Uterus (tissue), 4 donors: ENCODE results near the gene KRTAP25-1. TPM values are rescaled to one million over a fixed set of nuclear protein-coding genes. Genes with fewer than 3 reads are reported as not detected.

Experiments
- DNase-seq, 2 donors: peaks; one replicate each; pipeline ENCODE4 v3.0.0-alpha.2; 2019 to 2020
- H3K27ac ChIP-seq, 2 donors: fragments of 200-600 bp; sonication (generic); 1 replicate in 1 of 2; 2 replicates in 1 of 2; pipeline ENCODE4 v1.5.1; 2016 to 2018
- H3K27me3 ChIP-seq, 2 donors: fragments of 200-600 bp; sonication (generic); one replicate each; pipeline ENCODE4 v1.5.1; 2018 to 2019; ENCODE audit warnings: control low read depth in 1 of 2
- H3K36me3 ChIP-seq, 2 donors: fragments of 200-600 bp; sonication (generic); one replicate each; pipeline ENCODE4 v1.5.1; 2019; ENCODE audit warnings: control low read depth in 1 of 2
- H3K4me1 ChIP-seq, 2 donors: fragments of 200-600 bp; sonication (generic); one replicate each; pipeline ENCODE4 v1.5.1; 2018 to 2019; ENCODE audit warnings: control low read depth in 1 of 2
- H3K4me3 ChIP-seq, 2 donors: fragments of 200-600 bp; sonication (generic); 1 replicate in 1 of 2; 2 replicates in 1 of 2; pipeline ENCODE4 v1.5.1; 2018 to 2019; ENCODE audit warnings: mild to moderate bottlenecking in 1 of 2
- H3K9me3 ChIP-seq, 2 donors: fragments of 200-600 bp; sonication (generic); one replicate each; pipeline ENCODE4 v1.5.1; 2019; ENCODE audit warnings: control low read depth in 1 of 2
- CTCF ChIP-seq, 4 experiments: fragments of 200-600 bp in 2 of 4; fragments of 450-650 bp in 2 of 4; sonication (generic) in 2 of 4; IDR thresholded peaks; one replicate each; pipeline ENCODE4 v1.5.1; 2016 to 2019; ENCODE audit warnings: antibody characterized with exemption in 4 of 4, mild to moderate bottlenecking in 2 of 4, moderate library complexity in 1 of 4
- POLR2A ChIP-seq, 2 donors: fragments of 450-650 bp; IDR thresholded peaks; one replicate each; pipeline ENCODE4 v1.6.1; 2016; ENCODE audit warnings: antibody characterized with exemption in 2 of 2, mild to moderate bottlenecking in 1 of 2, moderate library complexity in 1 of 2
- intact Hi-C: fragments of 100-400 bp; cut with DNase I; formaldehyde crosslinking; loops from one replicate; pipeline ENCODE4 v1.15.1; 2023; ENCODE audit warnings: low total_unique reads
- total RNA-seq, 4 donors: library from RNA; depleted of rRNA in 3 of 4; stranded (reverse); fragments of >200 nt in 3 of 4; gene quantifications; one replicate each; pipeline versions ENCODE4 v1.1.0 to v1.2.4, GENCODE V29; 2014 to 2023
- donor health status: DM: yes; HTN: yes; CAD: no.

Gene KRTAP25-1
- total RNA-seq, 4 donors from 2014 or later = not detected

GRCh38 chr21:30271156-30271555 is 18.2 kb downstream of the KRTAP25-1 start:
- Histone ChIP-seq H3K27me3 (no peaks in the 10 kb centered on the region), H3K36me3 (no peaks in the 10 kb centered on the region), H3K4me3 (no peak overlapping the region), H3K9me3 (no peaks in the 10 kb centered on the region), H3K4me1 (no peaks in the 10 kb centered on the region), H3K27ac (no peak overlapping the region)
- no peak for DNase-seq
- intact Hi-C loops = no loop called here
- TF ChIP-seq POLR2A (IDR thresholded peaks at IDR 0.05) = no peak
- TF ChIP-seq CTCF (IDR thresholded peaks at IDR 0.05) = no peak

GRCh38 chr21:30269803-30270530 is 19.3 kb downstream of the KRTAP25-1 start:
- no peaks in the 10 kb centered on the region for H3K9me3 ChIP-seq

GRCh38 chr21:30268608-30269197 is 20.6 kb downstream of the KRTAP25-1 start:
- no peaks in the 10 kb centered on the region for H3K4me1 ChIP-seq
- no peak for TF ChIP-seq POLR2A (IDR thresholded peaks at IDR 0.05)
- no peak for TF ChIP-seq CTCF (IDR thresholded peaks at IDR 0.05)
- no peaks in the 10 kb centered on the region for H3K9me3 ChIP-seq
- H3K27me3 ChIP-seq = no peaks in the 10 kb centered on the region
- no peaks in the 10 kb centered on the region for H3K36me3 ChIP-seq
- H3K27ac ChIP-seq = no peak overlapping the region
- intact Hi-C loops = no loop called here
- H3K4me3 ChIP-seq = no peak overlapping the region
- DNase-seq = no peak

More at GRCh38 chr21:30269803-30270530, 19.3 kb downstream of the KRTAP25-1 start:
- DNase-seq = no peak
- intact Hi-C loops = no loop called here
- TF ChIP-seq CTCF (IDR thresholded peaks at IDR 0.05) (no peak), POLR2A (IDR thresholded peaks at IDR 0.05) (no peak)
- no peaks in the 10 kb centered on the region for H3K36me3 ChIP-seq
- no peaks in the 10 kb centered on the region for H3K27me3 ChIP-seq
- no peak overlapping the region for H3K4me3 ChIP-seq
- H3K4me1 ChIP-seq = no peaks in the 10 kb centered on the region
- no peak overlapping the region for H3K27ac ChIP-seq

GRCh38 chr21:30257773-30258172 is 31.5 kb downstream of the KRTAP25-1 start:
- H3K4me1 ChIP-seq = no peaks in the 10 kb centered on the region
- no peak for TF ChIP-seq POLR2A (IDR thresholded peaks at IDR 0.05)
- no peak for TF ChIP-seq CTCF (IDR thresholded peaks at IDR 0.05)
- intact Hi-C loops = no loop called here
- no peaks in the 10 kb centered on the region for H3K27me3 ChIP-seq
- no peaks in the 10 kb centered on the region for H3K36me3 ChIP-seq
- H3K9me3 ChIP-seq = no peaks in the 10 kb centered on the region
- H3K4me3 ChIP-seq = no peak overlapping the region
- H3K27ac ChIP-seq = no peak overlapping the region
- no peak for DNase-seq

GRCh38 chr21:30256100-30256499 is 33.2 kb downstream of the KRTAP25-1 start:
- Histone ChIP-seq H3K27ac (no peak overlapping the region), H3K27me3 (no peaks in the 10 kb centered on the region), H3K4me3 (no peak overlapping the region), H3K36me3 (no peaks in the 10 kb centered on the region), H3K4me1 (no peaks in the 10 kb centered on the region), H3K9me3 (no peaks in the 10 kb centered on the region)
- TF ChIP-seq CTCF (IDR thresholded peaks at IDR 0.05) (no peak), POLR2A (IDR thresholded peaks at IDR 0.05) (no peak)
- DNase-seq = no peak
- intact Hi-C loops = no loop called here
